ENCODE results near the gene CFAP20DC. TPM values are rescaled to one million over a fixed set of nuclear protein-coding genes. Genes with fewer than 3 reads are reported as not detected.
A peak's percentile ranks its signal among the peaks of the same experiment; 100 is the strongest.

CFAP20DC gene
- total and polyA plus RNA-seq, 2 donors (not counting 1 experiment from before 2014, with no cell fraction given), result 1.9 to 3.8 TPM

- Histone ChIP-seq H3K36me3 (ENCODE audit: control insufficient read depth, insufficient read depth, low read length) (no peaks in the 10 kb centered on the region), H4K20me1 (ENCODE audit: control insufficient read depth, extremely low read depth, insufficient read depth, low read length) (no peaks in the 10 kb centered on the region), H3K4me2 (ENCODE audit: extremely low read depth, insufficient read depth, low read length) (no peak overlapping the region), H2AFZ (ENCODE audit: low read length) (no peak overlapping the region), H3K4me1 (ENCODE audit: control insufficient read depth, extremely low read depth, insufficient read depth, low read length) (peaks cover 14% of the 10 kb centered on the region), H3K4me3 (replicated peaks in 1 of 4; ENCODE audit: control extremely low read depth in 1 of 4, insufficient read depth in 1 of 4, low read depth in 3 of 4, low read length in 4 of 4) (no peak overlapping the region), H3K79me2 (ENCODE audit: control insufficient read depth, insufficient read depth, low read length) (no peaks in the 10 kb centered on the region), H3K9ac (ENCODE audit: insufficient read depth, low read length) (no peak overlapping the region), H3K9me3 (ENCODE audit: control insufficient read depth, insufficient read depth, low read depth, low read length) (no peaks in the 10 kb centered on the region), H3K27me3 (ENCODE audit: control insufficient read depth, insufficient read depth, low read length) (no peaks in the 10 kb centered on the region), H3K27ac (ENCODE audit: insufficient read depth, low read length) (no peak overlapping the region)
- DNase-seq (ENCODE audit: low read depth in 2 of 2), result no peak
- no peak for TF ChIP-seq CTCF (conservative IDR thresholded peaks at IDR 0.05 in 1 of 2, IDR thresholded peaks at IDR 0.05 in 1 of 2; ENCODE audit: low read depth in 1 of 2, low read length in 2 of 2)
- TF ChIP-seq EZH2 (IDR thresholded peaks at IDR 0.05; ENCODE audit: low read length, missing control alignments), result no peak
These were observed 48.1 kb downstream of the CFAP20DC start for GRCh38 chr3:59001675-59002074.

GRCh38 chr3:58999774-59000160 lies 50.1 kb downstream of the CFAP20DC start:
- Histone ChIP-seq H3K9ac (ENCODE audit: insufficient read depth, low read length) (no peak overlapping the region), H4K20me1 (ENCODE audit: control insufficient read depth, extremely low read depth, insufficient read depth, low read length) (no peaks in the 10 kb centered on the region), H3K79me2 (ENCODE audit: control insufficient read depth, insufficient read depth, low read length) (no peaks in the 10 kb centered on the region), H2AFZ (ENCODE audit: low read length) (no peak overlapping the region), H3K27ac (ENCODE audit: insufficient read depth, low read length) (peak overlapping the region; percentile 90), H3K4me2 (ENCODE audit: extremely low read depth, insufficient read depth, low read length) (no peak overlapping the region), H3K4me1 (ENCODE audit: control insufficient read depth, extremely low read depth, insufficient read depth, low read length) (peaks cover 14% of the 10 kb centered on the region), H3K27me3 (ENCODE audit: control insufficient read depth, insufficient read depth, low read length) (no peaks in the 10 kb centered on the region), H3K4me3 (replicated peaks in 1 of 4; ENCODE audit: control extremely low read depth in 1 of 4, insufficient read depth in 1 of 4, low read depth in 3 of 4, low read length in 4 of 4) (no peak overlapping the region), H3K9me3 (ENCODE audit: control insufficient read depth, insufficient read depth, low read depth, low read length) (no peaks in the 10 kb centered on the region), H3K36me3 (ENCODE audit: control insufficient read depth, insufficient read depth, low read length) (no peaks in the 10 kb centered on the region)
- TF ChIP-seq CTCF (conservative IDR thresholded peaks at IDR 0.05 in 1 of 2, IDR thresholded peaks at IDR 0.05 in 1 of 2; ENCODE audit: low read depth in 1 of 2, low read length in 2 of 2) (no peak), EZH2 (IDR thresholded peaks at IDR 0.05; ENCODE audit: low read length, missing control alignments) (no peak)
- DNase-seq (ENCODE audit: low read depth in 2 of 2), result peak in 1 of 2 donors; percentile 11

GRCh38 chr3:58999134-58999773 lies 50.6 kb downstream of the CFAP20DC start:
- Histone ChIP-seq H2AFZ (ENCODE audit: low read length) (peak overlapping the region; percentile 79), H3K27ac (ENCODE audit: insufficient read depth, low read length) (peak overlapping the region; percentile 90), H3K4me2 (ENCODE audit: extremely low read depth, insufficient read depth, low read length) (no peak overlapping the region), H3K79me2 (ENCODE audit: control insufficient read depth, insufficient read depth, low read length) (no peaks in the 10 kb centered on the region), H3K4me1 (ENCODE audit: control insufficient read depth, extremely low read depth, insufficient read depth, low read length) (peaks cover 14% of the 10 kb centered on the region), H3K36me3 (ENCODE audit: control insufficient read depth, insufficient read depth, low read length) (no peaks in the 10 kb centered on the region), H3K27me3 (ENCODE audit: control insufficient read depth, insufficient read depth, low read length) (no peaks in the 10 kb centered on the region), H3K4me3 (replicated peaks in 1 of 4; ENCODE audit: control extremely low read depth in 1 of 4, insufficient read depth in 1 of 4, low read depth in 3 of 4, low read length in 4 of 4) (no peak overlapping the region), H4K20me1 (ENCODE audit: control insufficient read depth, extremely low read depth, insufficient read depth, low read length) (no peaks in the 10 kb centered on the region), H3K9ac (ENCODE audit: insufficient read depth, low read length) (peak overlapping the region; percentile 9), H3K9me3 (ENCODE audit: control insufficient read depth, insufficient read depth, low read depth, low read length) (no peaks in the 10 kb centered on the region)
- peak; percentile 10 to 19 for DNase-seq (ENCODE audit: low read depth in 2 of 2)
- TF ChIP-seq CTCF (conservative IDR thresholded peaks at IDR 0.05 in 1 of 2, IDR thresholded peaks at IDR 0.05 in 1 of 2; ENCODE audit: low read depth in 1 of 2, low read length in 2 of 2) (no peak), EZH2 (IDR thresholded peaks at IDR 0.05; ENCODE audit: low read length, missing control alignments) (no peak)
